Neural crest cell (in vitro differentiated cells): ENCODE results near the gene EBP. TPM values are rescaled to one million over a fixed set of nuclear protein-coding genes. Genes with fewer than 3 reads are reported as not detected.

ENCODE experiments used
- DNase-seq: peaks from one replicate; pipeline ENCODE4 v3.0.0; 2021; ENCODE audit warnings: low read depth, mixed read lengths, low spot score
- H3K27ac Mint-ChIP-seq: one replicate; pipeline ENCODE4 v1.8.0; 2021; ENCODE audit warnings: mild to moderate bottlenecking, mixed read lengths; ENCODE audit not compliant: unreplicated experiment
- H3K27me3 Mint-ChIP-seq: 2 replicates; pipeline ENCODE4 v1.8.0; 2021; ENCODE audit warnings: low read depth, mild to moderate bottlenecking, mixed read lengths
- H3K36me3 Mint-ChIP-seq: 2 replicates; pipeline ENCODE4 v1.8.0; 2021; ENCODE audit warnings: low read depth, mild to moderate bottlenecking, mixed read lengths
- H3K4me1 Mint-ChIP-seq: 2 replicates; pipeline ENCODE4 v1.8.0; 2021; ENCODE audit warnings: mixed read lengths
- H3K4me3 Mint-ChIP-seq: one replicate; pipeline ENCODE4 v1.8.0; 2021; ENCODE audit warnings: mild to moderate bottlenecking, mixed read lengths
- H3K9me3 Mint-ChIP-seq: 2 replicates; pipeline ENCODE4 v1.8.0; 2021; ENCODE audit warnings: mixed read lengths
- CTCF ChIP-seq: fragments of 200-600 bp; sonication (generic); conservative IDR thresholded peaks from 2 replicates; pipeline ENCODE4 v1.5.0; 2021; ENCODE audit warnings: antibody characterized with exemption, mild to moderate bottlenecking
- total RNA-seq: library from RNA; stranded (reverse); gene quantifications from 2 replicates; pipeline ENCODE4 v1.2.1, GENCODE V29; 2021

The EBP gene
- total RNA-seq, 1 donor from 2014 or later: 168 TPM

DNA sequence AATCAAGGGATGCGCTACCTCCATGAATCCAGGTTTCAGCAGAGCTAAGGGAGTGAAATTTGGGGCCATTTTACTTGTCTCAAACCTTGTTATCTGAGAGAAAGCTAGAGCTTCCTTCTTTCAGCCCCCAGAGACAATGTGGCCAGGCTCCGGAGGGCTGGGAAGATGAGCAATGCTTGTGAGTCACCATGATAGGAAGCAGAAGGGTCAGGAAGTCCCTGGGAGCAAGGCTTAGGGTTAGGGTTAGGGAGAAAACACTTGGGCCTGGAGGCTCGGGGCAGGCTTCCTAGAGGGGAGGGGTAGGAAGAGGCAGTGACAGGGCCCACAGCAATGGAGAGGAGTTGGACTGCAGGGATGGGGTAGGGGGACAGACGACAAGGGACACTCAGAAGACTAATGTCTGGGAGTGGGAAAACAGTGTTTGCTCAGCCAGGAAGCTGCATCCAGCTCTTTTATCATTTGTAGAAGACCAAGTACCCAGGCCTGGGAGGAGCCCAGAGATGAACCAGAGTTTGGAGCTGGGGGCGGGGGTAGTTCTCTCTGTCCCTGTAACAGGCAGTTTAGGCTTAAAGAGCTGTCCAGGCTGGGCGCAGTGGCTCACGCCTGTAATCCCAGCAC lies 29.2 kb upstream of the EBP start:
- no peaks in the 10 kb centered on the region for H3K27me3 Mint-ChIP-seq
- peaks cover 3% of the 10 kb centered on the region for H3K4me1 Mint-ChIP-seq
- H3K4me3 Mint-ChIP-seq: no peak overlapping the region
- no peak overlapping the region for H3K27ac Mint-ChIP-seq
- no peak for TF ChIP-seq CTCF
- no peaks in the 10 kb centered on the region for H3K36me3 Mint-ChIP-seq
- no peak for DNase-seq
- H3K9me3 Mint-ChIP-seq: no peaks in the 10 kb centered on the region

DNA sequence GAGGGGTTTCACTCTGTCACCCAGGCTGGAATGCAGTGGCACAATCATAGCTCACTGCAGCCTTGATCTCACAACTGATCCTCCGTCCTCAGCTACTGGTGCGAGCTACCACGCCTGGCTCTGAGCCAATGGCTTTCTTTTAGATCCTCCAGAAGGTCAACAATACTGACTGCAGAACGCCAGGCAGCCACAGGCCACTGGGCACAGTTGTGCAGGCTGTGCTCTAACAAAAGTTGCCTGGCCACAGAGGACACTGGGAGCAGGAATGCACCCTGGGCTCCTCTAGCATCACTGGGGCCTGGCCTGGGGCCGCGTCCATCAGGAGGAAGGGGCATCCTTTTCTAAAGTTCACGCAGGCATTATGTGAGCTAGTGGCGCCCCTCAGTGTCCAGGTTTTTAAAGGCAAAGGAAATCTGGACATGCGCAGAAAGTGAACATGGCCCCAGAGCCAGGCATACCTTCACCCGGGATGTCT lies 27.7 kb upstream of the EBP start:
- Mint-ChIP-seq H3K27me3 (no peaks in the 10 kb centered on the region), H3K4me1 (peaks cover 3% of the 10 kb centered on the region), H3K27ac (no peak overlapping the region), H3K36me3 (no peaks in the 10 kb centered on the region), H3K4me3 (no peak overlapping the region), H3K9me3 (no peaks in the 10 kb centered on the region)
- peak; percentile 56 for TF ChIP-seq CTCF
- peak; percentile 40 for DNase-seq

DNA sequence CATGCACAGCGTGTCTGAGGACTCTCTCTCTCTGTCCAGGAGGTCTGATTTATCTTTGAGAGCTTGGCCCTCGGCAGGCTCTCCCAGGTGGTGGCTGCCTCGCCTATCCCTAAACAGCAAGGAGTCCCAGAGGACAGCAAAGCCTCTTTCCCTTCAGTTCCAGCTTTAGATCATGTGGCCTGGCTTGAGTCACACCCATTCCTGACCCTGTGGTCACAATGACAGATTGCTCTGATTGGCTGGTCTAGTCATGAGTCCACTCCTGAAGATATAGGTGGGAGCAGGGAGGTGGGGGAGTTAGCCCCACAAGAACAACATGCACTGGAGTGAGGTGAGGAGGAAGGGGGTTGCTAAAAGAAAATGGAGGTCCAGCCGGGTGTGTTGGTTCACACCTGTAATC lies 24.9 kb upstream of the EBP start:
- peaks cover 3% of the 10 kb centered on the region for H3K4me1 Mint-ChIP-seq
- no peak for DNase-seq
- no peak overlapping the region for H3K27ac Mint-ChIP-seq
- no peaks in the 10 kb centered on the region for H3K36me3 Mint-ChIP-seq
- H3K9me3 Mint-ChIP-seq: no peaks in the 10 kb centered on the region
- H3K27me3 Mint-ChIP-seq: no peaks in the 10 kb centered on the region
- TF ChIP-seq CTCF: no peak
- no peak overlapping the region for H3K4me3 Mint-ChIP-seq

DNA sequence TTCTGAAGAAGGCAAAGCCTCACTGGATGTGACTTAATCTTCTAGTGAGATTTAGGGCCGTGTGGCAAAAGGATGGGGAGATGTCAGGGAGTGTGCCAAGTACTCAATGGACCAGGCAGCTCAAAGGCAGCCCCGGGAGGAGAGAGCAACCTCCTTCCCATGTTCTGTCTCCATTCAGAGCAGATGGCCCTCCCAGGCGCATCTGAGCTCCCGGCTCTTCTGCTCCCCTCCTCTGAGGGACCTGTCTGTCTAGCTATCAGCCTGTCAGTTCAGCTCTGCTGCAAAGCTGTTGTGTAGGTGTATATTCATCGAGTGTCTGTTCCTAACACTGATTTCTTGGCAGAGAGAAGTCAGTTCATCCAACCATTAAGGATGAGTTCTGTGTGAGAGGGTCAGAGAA lies 23.7 kb upstream of the EBP start:
- Mint-ChIP-seq H3K27me3 (no peaks in the 10 kb centered on the region), H3K27ac (no peak overlapping the region), H3K4me3 (no peak overlapping the region), H3K36me3 (no peaks in the 10 kb centered on the region), H3K9me3 (no peaks in the 10 kb centered on the region), H3K4me1 (peaks cover 3% of the 10 kb centered on the region)
- TF ChIP-seq CTCF: no peak
- no peak for DNase-seq

GRCh38 chrX:48498374-48498809 lies 23.2 kb upstream of the EBP start:
- DNase-seq: no peak
- no peak overlapping the region for H3K4me3 Mint-ChIP-seq
- no peak for TF ChIP-seq CTCF
- peaks cover 3% of the 10 kb centered on the region for H3K4me1 Mint-ChIP-seq
- no peaks in the 10 kb centered on the region for H3K36me3 Mint-ChIP-seq
- peak overlapping the region; percentile 89 for H3K27ac Mint-ChIP-seq
- H3K27me3 Mint-ChIP-seq: no peaks in the 10 kb centered on the region
- no peaks in the 10 kb centered on the region for H3K9me3 Mint-ChIP-seq
